SK-N-SH treated with all-trans-retinoic acid at 6 μM for 48 hours (cell line): ENCODE results near the gene GTF2H4.

ENCODE experiments used
- ARNTL ChIP-seq: fragments of 450-650 bp; formaldehyde crosslinking; IDR thresholded peaks from 2 replicates; pipeline ENCODE4 v1.5.0; 2020; ENCODE audit warnings: low read depth, mild to moderate bottlenecking, moderate library complexity, borderline replicate concordance
- RARB ChIP-seq: fragments of 250-450 bp; sonication (Bioruptor Pico); IDR thresholded peaks from 2 replicates; pipeline ENCODE4 v1.8.0; 2021; ENCODE audit warnings: mild to moderate bottlenecking, moderate library complexity
- ZC3H10 ChIP-seq: fragments of 250-450 bp; sonication (Bioruptor Pico); IDR thresholded peaks from 2 replicates; pipeline ENCODE4 v1.5.1; 2021; ENCODE audit warnings: mild to moderate bottlenecking, moderate library complexity
- ZNF565 ChIP-seq: fragments of 450-650 bp; formaldehyde crosslinking; conservative IDR thresholded peaks from 2 replicates; pipeline ENCODE4 v1.5.0; 2020; ENCODE audit warnings: low read depth, mild to moderate bottlenecking, moderate library complexity

- no peak for TF ChIP-seq ZNF565 (CRISPR knock-in tag)
- no peak for TF ChIP-seq ZC3H10 (CRISPR knock-in tag)
- no peak for TF ChIP-seq RARB (CRISPR knock-in tag)
- no peak for TF ChIP-seq ARNTL
Measured at GRCh38 chr6:30962716-30963115, 54.7 kb downstream of the GTF2H4 start.
